Subcutaneous adipose tissue (tissue), 4 donors: Measurements from ENCODE around the gene CAPZA3. TPM values are rescaled to one million over a fixed set of nuclear protein-coding genes. Genes with fewer than 3 reads are reported as not detected.

Experiments used
- CTCF ChIP-seq: fragments of 450-650 bp; IDR thresholded peaks from one replicate; pipeline ENCODE4 v1.5.1; 2016; ENCODE audit warnings: low read depth, mild to moderate bottlenecking, control low read depth, antibody characterized with exemption, moderate library complexity
- total RNA-seq, 4 donors: library from RNA; depleted of rRNA; stranded (reverse); fragments of >200 nt; gene quantifications; one replicate each; pipeline ENCODE4 v1.1.0, GENCODE V29; 2016

CAPZA3 gene
- total RNA-seq, 4 donors from 2014 or later: not detected

GRCh38 chr12:18706798-18707197 lies 31.1 kb upstream of the CAPZA3 start:
- TF ChIP-seq CTCF: no peak

- no peak for TF ChIP-seq CTCF
Measured at GRCh38 chr12:18716236-18716635, 21.7 kb upstream of the CAPZA3 start.

- no peak for TF ChIP-seq CTCF
Measured at GRCh38 chr12:18718462-18718861, 19.5 kb upstream of the CAPZA3 start.

- no peak for TF ChIP-seq CTCF
Measured at GRCh38 chr12:18719922-18720510, 17.9 kb upstream of the CAPZA3 start.

- no peak for TF ChIP-seq CTCF
Measured at GRCh38 chr12:18720690-18721089, 17.2 kb upstream of the CAPZA3 start.

- no peak for TF ChIP-seq CTCF
Measured at GRCh38 chr12:18721452-18721851, 16.5 kb upstream of the CAPZA3 start.

GRCh38 chr12:18723752-18724151 lies 14.2 kb upstream of the CAPZA3 start:
- no peak for TF ChIP-seq CTCF
